Adrenal gland (tissue), 5 donors: ENCODE data around the gene CCHCR1.

ENCODE experiments used
- POLR2A ChIP-seq, 2 donors: fragments of 450-650 bp; IDR thresholded peaks; one replicate each; pipeline ENCODE4 v1.6.1; 2017; ENCODE audit warnings: antibody characterized with exemption in 2 of 2, mild to moderate bottlenecking in 2 of 2, moderate library complexity in 1 of 2
- TF ChIP-seq, protein P1 (sequence below), 6 experiments: fragments of 450-650 bp in 4 of 6; fragments of 200-600 bp in 2 of 6; sonication (generic) in 1 of 6; IDR thresholded peaks; 1 replicate in 5 of 6; 2 replicates in 1 of 6; pipeline versions ENCODE4 v1.5.1 to v1.8.0; 2016 to 2021; ENCODE audit warnings: antibody characterized with exemption in 6 of 6, mild to moderate bottlenecking in 2 of 6, moderate library complexity in 1 of 6
- donor health status: DM: no; HTN: no; CAD: no.

DNA sequence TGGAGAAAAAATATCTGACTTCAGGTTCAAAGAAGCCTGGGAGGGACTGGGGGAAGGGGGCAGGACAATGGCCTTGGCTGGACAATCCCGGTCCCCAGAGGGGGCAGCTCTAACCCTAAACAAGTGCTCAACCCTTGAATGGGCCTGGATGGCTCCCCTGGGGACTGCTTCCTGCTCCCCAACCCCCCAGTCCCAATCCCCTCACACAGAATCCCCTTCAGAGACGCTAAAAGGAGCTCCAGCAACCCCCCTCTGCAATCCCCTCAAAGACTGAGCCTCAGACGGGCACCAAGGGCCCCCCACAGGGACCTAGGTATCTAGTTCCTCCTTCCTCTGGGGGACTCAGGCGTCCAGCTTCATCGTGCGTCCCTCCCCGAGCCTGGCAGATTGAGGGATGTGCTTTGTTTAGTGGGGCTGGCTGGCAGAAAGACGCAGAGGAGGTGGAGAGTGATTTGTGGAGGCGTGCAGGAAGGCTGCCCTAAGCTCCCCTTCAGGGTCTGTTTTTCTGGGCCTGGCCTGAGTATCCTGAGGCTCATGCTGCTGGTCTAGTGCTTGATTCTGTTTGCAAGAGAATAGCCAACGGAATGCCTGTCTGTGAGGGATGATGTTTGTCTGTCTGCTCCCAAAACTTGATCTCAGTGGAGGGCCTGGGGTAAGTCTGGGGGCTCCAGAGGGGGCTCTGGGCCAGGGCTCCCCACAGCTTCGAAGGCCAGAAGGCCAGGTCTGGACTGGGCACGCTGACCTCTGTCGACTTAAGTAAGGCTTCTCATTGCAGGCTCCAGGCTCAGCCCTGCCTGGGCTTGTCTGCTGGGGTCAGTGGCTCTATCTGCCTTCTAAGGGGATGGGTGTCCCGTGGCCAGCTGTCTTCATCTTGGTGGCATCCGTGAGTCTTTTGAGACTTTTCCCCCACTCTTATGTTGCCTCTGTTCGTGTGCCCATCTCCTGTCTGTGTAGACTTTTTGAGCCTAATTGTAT, 14.6 kb upstream of the CCHCR1 start:
- TF ChIP-seq, protein P1, sequence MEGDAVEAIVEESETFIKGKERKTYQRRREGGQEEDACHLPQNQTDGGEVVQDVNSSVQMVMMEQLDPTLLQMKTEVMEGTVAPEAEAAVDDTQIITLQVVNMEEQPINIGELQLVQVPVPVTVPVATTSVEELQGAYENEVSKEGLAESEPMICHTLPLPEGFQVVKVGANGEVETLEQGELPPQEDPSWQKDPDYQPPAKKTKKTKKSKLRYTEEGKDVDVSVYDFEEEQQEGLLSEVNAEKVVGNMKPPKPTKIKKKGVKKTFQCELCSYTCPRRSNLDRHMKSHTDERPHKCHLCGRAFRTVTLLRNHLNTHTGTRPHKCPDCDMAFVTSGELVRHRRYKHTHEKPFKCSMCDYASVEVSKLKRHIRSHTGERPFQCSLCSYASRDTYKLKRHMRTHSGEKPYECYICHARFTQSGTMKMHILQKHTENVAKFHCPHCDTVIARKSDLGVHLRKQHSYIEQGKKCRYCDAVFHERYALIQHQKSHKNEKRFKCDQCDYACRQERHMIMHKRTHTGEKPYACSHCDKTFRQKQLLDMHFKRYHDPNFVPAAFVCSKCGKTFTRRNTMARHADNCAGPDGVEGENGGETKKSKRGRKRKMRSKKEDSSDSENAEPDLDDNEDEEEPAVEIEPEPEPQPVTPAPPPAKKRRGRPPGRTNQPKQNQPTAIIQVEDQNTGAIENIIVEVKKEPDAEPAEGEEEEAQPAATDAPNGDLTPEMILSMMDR (IDR thresholded peaks at IDR 0.05): no peak
- no peak for TF ChIP-seq POLR2A (IDR thresholded peaks at IDR 0.05)
